Nasal cavity respiratory epithelium epithelial cell of viscerocranial mucosa (primary cell): Measurements from ENCODE around the gene ERG. TPM values are rescaled to one million over a fixed set of nuclear protein-coding genes. Genes with fewer than 3 reads are reported as not detected.

Experiments
- total RNA-seq: library from RNA; depleted of rRNA; stranded (reverse); fragments of >200 nt; gene quantifications from 2 replicates; pipeline ENCODE4 v1.2.3, GENCODE V29; 2014

The ERG gene
- under 0.01 and 0.78 TPM in 2 replicates for total RNA-seq

DNA sequence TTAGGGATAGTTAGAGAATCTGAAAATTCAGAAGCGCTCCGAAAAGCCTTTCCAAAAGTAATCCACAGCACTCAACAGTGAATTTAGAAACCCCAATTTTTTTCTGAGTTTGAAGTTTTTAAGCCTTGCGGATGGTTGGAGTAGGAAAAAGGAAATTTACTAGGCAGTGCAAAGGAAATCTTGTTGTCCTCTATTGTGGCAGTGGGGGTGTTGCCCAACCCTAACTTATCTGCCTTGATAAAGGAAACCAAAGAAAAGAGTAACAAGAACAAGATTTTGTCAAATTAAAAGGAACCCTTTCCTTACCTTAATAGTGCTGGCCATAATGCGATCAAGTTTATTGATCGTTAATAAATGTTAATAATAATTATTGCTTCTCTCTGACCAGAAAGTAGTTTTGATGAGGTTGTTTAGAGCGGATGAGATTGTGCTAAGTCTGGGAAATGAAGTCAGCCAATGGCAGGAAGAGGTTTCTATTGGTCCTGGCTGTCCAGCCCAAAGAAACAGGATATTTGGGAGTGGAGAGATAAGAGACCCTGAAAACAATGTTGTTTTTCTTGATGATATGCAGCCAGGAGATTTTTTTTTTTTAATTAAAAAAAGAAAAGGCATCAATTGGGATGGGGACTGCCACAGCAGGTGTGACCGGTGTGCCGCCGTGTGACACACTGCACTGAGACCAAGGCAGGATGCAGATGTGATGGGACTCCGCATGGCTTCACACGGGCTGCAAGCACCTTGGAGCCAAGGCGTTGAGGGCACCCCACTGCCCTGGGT lies at the start of gene ERG:
Gene ERG (minus strand): TSS at position 421 of the 777 bp plus-strand sequence. CDS start 97 bp downstream, at position 324.

Other genes with a start within 250 kb of the ERG start
- gene KCNJ15, start 241.5 kb downstream of the ERG start, total RNA-seq: 0.68 and 11.6 TPM in 2 replicates